ENCODE results near the gene NOLC1.

Gene NOLC1

DNA sequence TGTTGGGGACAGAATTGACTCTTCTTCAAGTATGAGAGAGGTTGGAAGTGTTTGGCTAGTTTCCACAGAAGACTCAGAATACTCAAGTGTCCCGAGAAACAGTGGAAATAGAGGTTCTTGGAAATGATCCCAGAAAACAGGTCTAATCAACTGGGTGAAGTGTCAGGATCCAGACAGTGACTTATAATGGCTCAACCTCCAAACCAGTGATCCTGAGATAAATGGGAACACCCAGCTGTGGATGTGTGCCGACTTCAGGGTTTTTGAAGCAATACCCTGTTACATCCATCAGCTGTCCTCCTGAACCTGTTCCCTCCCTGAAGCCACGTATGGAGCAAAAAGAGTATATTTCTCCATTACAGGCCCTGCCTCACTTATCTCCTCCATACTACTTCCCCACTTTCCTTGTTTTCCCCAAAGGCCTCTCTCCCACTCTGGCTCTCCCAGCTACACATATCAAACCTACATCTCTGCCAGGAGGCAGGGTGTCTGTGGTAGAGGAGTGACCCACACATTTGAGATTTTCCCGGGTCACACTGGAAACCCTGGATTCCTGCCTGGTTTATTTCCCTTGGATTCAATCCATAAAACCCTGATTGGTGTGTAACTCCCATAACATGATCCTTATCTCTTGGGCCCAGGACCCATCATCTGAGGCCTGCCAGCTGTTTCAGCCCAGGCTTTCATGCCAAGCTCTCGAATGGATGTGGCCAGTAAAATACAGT, 56.3 kb downstream of the NOLC1 start:
- no peak for DNase-seq (ENCODE audit: low spot score)

DNA sequence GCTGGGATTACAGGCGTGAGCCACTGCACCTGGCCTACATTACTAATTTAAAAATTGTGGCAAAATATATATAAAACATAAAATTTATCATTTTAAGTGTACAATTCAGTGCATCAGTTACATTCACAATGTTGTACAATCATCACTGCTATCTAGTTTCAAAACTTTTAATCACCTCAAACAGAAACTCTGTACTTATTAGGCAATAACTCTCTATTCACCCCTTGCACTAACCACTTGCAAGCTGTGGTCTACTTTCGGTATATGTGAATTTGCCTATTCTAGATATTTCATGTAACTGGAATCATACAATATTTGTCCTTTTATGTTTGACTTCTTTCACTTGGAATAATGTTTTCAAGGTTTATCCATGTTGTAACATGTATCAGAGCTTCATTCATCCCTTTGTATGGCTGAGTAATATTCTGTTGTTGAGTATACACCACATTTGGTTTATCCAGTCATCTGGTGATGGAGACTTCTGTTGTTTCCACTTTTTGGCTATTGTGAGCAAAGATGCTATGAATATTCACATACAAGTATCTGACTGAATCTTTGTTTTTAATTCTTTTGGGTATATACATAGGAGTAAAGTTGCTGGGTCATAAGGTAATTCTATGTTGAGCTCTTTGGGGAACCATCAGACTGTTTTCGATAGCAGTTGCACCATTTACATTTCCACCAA, 59.6 kb downstream of the NOLC1 start:
- DNase-seq (ENCODE audit: low spot score) = no peak

Measured in cerebellar cortex (tissue), 1 donor.